Hepatocyte (in vitro differentiated cells): ENCODE measurements around the gene COL5A1.

ENCODE experiments used
- CTCF ChIP-seq: fragments of 200-600 bp; sonication (generic); IDR thresholded peaks from 2 replicates; pipeline ENCODE4 v1.5.1; 2016; ENCODE audit warnings: antibody characterized with exemption, mild to moderate bottlenecking; ENCODE audit not compliant: poor library complexity
- EZH2 ChIP-seq: fragments of 200-600 bp; sonication (generic); IDR thresholded peaks from 2 replicates; pipeline ENCODE4 v1.6.1; 2016; ENCODE audit warnings: antibody characterized with exemption, mild to moderate bottlenecking, borderline replicate concordance
- EZH2phosphoT487 ChIP-seq: fragments of 200-600 bp; sonication (generic); IDR thresholded peaks from one replicate; pipeline ENCODE4 v1.6.1; 2018; ENCODE audit warnings: antibody characterized with exemption, mild to moderate bottlenecking, low read depth, moderate library complexity; ENCODE audit not compliant: unreplicated experiment, severe bottlenecking

- no peak for TF ChIP-seq CTCF
- TF ChIP-seq EZH2 = no peak
- TF ChIP-seq EZH2phosphoT487 = no peak
Observed at GRCh38 chr9:134870301-134870694, 228.7 kb downstream of the COL5A1 start.
